Ovary (tissue), 3 donors: ENCODE results near the gene TEX13B.

Experiments
- CTCF ChIP-seq, 3 donors: fragments of 450-650 bp in 2 of 3; fragments of 200-600 bp in 1 of 3; IDR thresholded peaks; one replicate each; pipeline versions ENCODE4 v1.5.1 to v1.8.0; 2016 to 2022; ENCODE audit warnings: antibody characterized with exemption in 3 of 3, mild to moderate bottlenecking in 1 of 3
- EP300 ChIP-seq: sonication (generic); formaldehyde crosslinking; IDR thresholded peaks from one replicate; pipeline ENCODE4 v1.6.1; 2017; ENCODE audit warnings: antibody characterized with exemption
- POLR2A ChIP-seq: fragments of 450-650 bp; IDR thresholded peaks from one replicate; pipeline ENCODE4 v1.6.1; 2017; ENCODE audit warnings: antibody characterized with exemption, mild to moderate bottlenecking, moderate library complexity
- donor health status: DM: no; HTN: no; CAD: no.

DNA sequence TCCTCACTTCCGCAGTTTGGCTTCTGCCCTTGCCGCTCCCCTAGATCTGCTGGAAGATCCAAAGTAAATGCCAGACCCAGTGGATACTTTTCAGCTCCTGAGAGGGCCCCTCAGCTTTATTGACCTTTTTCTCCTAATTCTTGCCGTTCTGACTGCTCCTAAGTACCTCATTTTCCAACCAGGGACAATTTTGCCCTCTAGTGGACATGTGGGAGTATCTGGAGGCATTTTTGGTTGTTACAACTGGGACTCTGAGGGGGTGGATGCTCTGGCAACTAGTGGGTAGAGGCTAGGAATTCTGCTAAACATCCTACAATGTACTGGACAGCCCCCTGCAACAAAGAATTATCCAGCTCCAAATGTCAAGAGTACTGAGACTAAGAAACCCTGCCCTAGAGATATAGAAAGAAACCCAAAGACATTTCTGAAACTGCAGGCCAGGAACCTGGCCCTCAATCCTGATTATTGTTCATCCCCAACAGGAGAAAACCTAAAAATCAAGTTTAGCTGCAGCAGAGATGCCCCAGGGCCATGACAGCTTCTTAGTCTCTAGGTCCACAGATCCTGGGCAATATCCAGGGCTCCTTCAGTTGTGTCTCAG lies 3.4 kb downstream of the TEX13B start:
- TF ChIP-seq CTCF (IDR thresholded peaks at IDR 0.05) (no peak), POLR2A (no peak), EP300 (no peak)
